A549 treated with dexamethasone at 1 μM for 4 hours (cell line): ENCODE results near the gene CCDC86. TPM values are rescaled to one million over a fixed set of nuclear protein-coding genes. Genes with fewer than 3 reads are reported as not detected.

ENCODE experiments used
- total RNA-seq: library from RNA; stranded (reverse); fragments of 200-300 nt; extraction: Qiagen RNA extraction; gene quantifications from 5 replicates; pipeline ENCODE4 v1.2.3, GENCODE V29; 2022

The CCDC86 gene
- 86.1 to 112 TPM (median 103 TPM) in 5 replicates for total RNA-seq

GRCh38 chr11:60841797-60842667 is at the start of gene CCDC86:
TSS of gene CCDC86 (plus strand) at chr11:60842113. CDS start at chr11:60842125, 12 bp downstream.

GRCh38 chr11:60855726-60856633 is 14.1 kb downstream of the CCDC86 start, which contains the start of gene PTGDR2:
TSS of gene PTGDR2 (minus strand) at chr11:60855950. CDS start at chr11:60853722, 2,228 bp downstream.

GRCh38 chr11:60866911-60867870 is 25.3 kb downstream of the CCDC86 start, which contains the start of gene ZP1:
TSS of gene ZP1 (plus strand) at chr11:60867542. CDS start at chr11:60867562, 20 bp downstream.

Other genes with a start within 250 kb of the CCDC86 start
- not detected in 5 replicates for gene MS4A8, start 142.5 kb upstream of the CCDC86 start, total RNA-seq
- gene MS4A18, start 117.4 kb upstream of the CCDC86 start, total RNA-seq, result not detected in 5 replicates
- not detected in 5 replicates for gene MS4A15, start 85.2 kb upstream of the CCDC86 start, total RNA-seq
- gene MS4A10, start 56.8 kb upstream of the CCDC86 start, total RNA-seq, result not detected in 5 replicates
- 0.05 to 0.14 TPM (median 0.10 TPM) in 5 replicates for gene PTGDR2, start 13.8 kb downstream of the CCDC86 start, total RNA-seq
- gene ZP1, start 25.4 kb downstream of the CCDC86 start, total RNA-seq, result 0.15 to 0.28 TPM (median 0.21 TPM) in 4 of 5 replicates, not detected in the other
- 151 to 187 TPM (median 176 TPM) in 5 replicates for gene PRPF19, start 64.5 kb downstream of the CCDC86 start, total RNA-seq
- 106 to 131 TPM (median 121 TPM) in 5 replicates for gene TMEM109, start 72.0 kb downstream of the CCDC86 start, total RNA-seq
- gene TMEM132A, start 82.3 kb downstream of the CCDC86 start, total RNA-seq, result 84.1 to 122 TPM (median 116 TPM) in 5 replicates
- 0.09 TPM in 1 of 5 replicates, not detected in the others for gene SLC15A3, start 110.1 kb downstream of the CCDC86 start, total RNA-seq
- 0.05 to 0.41 TPM (median 0.11 TPM) in 5 replicates for gene CD6, start 129.6 kb downstream of the CCDC86 start, total RNA-seq